ENCODE results near the gene ANKRD11.
"Not testable (repeated sequence)": the region's sequence is repeated elsewhere in the genome, so short reads cannot be mapped to it uniquely, and the experiment has no call there.

Gene ANKRD11

DNA sequence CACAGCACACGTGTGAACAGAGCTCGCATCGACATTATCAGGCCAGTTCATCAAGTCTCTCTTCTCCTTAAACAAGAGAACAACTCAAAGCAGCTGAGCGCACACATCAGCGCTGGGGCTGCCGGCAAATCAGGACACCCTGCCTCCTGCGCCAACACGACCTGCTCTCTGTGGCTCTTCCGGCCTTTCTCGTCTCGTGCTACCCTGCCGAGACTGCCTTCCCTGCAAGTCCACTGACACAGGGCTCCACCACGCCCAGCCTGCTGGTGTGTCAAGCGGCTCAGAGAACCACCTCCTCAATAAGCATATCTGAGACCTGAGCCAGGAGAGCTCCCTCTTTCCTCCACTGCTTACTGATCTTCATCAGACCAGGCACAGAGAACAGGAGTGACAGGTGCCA is 176.0 kb downstream of the ANKRD11 start:
- no peak for DNase-seq (ENCODE audit: low read depth)

DNA sequence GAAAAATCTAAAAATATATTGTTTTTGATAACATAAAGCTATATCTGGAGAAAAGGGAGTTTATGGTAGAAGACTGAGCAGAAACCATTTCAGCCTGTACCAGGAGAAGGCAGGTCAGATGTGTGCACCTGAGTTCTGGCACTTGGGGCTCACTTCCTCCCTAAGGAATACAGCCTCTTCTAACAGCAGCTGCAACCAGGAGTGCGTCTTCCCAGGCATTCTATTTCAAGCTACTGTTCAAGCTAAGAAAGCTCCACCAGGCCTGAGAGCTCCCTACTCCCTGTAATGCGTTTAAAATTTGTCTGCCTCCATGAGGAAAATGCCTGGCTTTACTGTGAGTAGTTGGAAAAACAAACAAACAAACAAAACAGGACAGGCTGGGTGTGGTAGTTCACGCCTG is 176.8 kb downstream of the ANKRD11 start:
- no peak for DNase-seq (ENCODE audit: low read depth)

DNA sequence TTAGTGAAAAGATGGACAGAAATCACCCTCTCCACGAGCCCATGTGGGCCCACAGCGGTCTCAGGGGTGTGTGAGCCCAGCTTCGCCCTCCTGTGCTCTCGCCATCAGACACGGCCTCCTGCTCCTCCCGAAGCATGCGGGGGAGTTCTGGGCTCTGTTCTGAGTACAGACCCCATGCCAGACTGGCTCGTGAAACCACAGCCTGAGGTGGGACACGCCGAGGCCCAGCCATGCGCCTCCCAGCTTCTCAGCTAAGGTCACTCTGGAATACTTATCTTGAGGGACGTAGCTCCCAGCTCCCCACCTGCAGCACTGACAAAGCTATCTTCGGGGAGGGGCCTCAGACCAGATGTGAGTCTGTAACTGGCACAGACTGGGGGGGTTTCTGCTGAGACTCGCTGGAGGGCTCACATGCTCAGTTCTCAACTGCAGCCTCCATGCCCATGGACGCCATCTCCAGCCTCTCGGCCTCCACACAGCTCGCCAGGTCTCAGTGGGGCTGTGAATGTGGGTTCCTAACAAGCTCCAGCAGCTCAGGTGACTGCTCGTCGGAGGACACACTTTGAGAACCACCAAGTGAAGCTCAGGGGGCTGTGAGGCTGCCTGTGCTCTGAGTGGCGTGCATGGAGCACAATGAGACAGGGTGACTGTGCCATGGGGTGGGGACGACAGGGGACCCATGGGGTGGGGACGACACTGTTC is 177.6 kb downstream of the ANKRD11 start:
- DNase-seq (ENCODE audit: low read depth) = no peak

DNA sequence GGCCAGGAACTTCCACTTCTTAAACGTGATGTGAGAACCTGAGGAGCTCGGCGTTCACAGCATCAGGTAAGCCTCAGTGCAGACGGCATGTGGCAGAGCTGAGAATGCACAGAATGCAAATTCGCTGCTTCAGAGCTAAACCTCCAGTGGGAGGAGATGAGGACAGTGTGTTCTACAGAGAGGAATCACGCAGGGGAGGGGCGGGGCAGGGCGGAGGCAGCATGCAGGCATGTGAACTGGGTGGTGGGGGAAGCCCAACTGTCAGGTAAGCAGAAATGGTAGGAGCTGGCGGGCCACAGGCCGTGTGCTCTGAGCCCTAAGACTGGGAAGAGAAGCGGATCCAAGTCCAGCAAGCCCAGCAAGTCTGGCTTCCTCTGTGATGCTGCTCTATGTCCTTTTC is 178.2 kb downstream of the ANKRD11 start:
- DNase-seq (ENCODE audit: low read depth) = no peak

DNA sequence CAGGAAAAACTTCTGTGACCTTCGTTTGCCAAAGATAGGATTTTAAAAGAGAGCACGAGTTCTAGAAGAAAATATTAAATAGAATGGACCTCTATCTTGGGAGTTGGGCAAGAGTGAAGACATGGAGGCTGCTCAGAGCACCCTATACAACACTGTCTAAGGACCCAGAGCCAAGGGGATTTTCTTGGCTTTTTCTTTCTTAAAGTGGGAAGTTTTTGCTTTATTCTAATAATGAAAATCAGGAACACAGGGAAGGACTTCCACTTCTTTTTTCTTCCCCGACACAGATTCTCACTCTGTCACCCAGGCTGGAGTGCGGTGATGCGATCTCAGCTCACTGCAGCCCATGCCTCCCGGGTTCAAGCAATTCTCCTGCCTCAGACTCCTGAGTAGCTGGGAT is 178.7 kb downstream of the ANKRD11 start:
- no peak for DNase-seq (ENCODE audit: low read depth)

DNA sequence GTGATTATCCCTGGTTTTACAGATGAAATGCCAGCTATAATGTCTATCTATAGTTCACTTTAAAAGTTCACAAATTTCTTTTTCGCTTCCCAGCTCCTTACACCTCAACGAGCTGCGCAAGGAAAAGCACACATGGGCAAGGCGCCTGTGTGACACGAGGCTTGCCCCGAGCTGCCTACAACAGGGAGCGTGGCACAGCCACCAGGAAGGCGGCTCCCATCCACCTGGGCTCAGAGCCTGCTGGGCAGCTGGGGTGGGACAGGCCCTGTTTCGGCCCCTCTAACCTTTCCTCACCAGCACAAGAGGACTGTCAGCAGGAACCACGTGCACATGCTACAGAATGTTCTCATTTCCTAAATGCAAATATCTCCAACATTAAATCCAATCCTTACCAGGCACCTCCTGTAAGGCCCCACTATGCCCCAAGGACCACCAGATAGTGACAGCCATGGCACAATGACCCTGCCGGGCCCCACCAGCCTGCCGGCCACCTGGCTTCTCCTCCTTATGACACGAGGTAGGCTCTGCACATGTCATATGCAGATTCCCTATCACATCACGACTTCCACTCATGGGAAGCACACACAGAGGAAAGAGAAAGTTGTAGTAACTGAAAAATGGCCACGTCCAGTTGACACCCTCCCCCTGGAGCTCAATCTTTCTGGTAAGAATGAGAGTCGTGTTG is 180.8 kb downstream of the ANKRD11 start:
- no peak for DNase-seq (ENCODE audit: low read depth)

DNA sequence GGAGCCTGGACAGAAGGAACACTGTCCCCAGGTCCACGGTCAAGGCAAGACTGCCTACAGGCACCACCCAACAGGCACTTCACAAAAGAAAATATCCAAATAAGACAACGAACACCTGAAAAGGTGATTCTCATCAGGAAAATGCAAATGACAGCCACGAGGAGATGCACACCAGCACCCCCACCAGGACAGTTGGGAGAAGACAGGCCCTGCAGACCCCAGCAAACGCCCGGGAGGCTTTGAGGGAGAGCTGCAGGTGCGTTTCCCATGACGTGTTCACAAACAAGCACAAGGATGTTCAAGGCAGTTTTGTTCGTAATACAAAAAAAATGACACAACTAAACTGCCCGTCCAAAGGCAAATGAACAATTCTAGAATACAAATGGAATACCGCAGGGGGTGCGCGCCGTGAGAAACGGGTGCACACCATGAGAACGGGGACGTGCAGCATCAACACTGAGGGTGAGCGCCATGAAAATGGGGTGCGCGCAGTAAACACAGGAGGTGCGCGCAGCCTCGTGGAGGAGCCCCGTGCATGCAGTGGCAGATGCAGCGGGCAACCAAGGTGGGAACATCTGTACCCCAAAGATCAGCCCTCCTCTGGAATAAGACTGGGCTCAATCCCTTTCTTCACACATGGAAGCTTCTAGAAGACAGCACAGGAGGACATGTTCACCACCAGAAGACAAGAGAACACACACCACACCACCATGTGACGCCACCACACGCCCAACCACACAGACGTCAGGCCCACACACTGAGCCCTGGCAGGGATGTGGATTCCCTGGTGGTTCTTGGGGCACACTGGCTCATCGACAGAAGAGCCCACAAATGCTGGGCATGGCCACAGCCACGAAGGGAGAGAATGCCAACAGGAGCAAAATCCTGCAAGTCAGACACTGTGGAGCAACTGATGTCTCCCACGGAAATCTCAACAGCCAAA is 181.7 kb downstream of the ANKRD11 start:
- no peak for DNase-seq (ENCODE audit: low read depth)

DNA sequence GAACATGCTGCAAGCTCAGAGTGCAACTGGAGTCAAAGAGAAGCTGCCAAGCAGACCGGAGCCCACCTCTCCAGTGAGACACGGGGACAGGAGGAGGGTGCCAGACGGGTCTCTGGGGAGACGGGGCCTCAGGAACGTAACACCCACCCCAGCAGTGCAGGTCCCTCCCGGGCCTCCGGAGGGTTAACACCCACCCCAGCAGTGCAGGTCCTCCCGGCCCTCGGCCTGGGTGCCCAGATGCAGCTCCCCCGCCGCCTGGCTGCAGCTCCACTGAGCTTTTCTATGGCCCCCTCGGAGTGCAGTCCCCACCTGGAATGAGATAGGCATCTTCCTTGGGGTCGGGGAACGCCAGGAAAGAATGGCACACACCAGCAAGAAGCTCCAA is 182.9 kb downstream of the ANKRD11 start:
- DNase-seq (ENCODE audit: low read depth) = no peak

DNA sequence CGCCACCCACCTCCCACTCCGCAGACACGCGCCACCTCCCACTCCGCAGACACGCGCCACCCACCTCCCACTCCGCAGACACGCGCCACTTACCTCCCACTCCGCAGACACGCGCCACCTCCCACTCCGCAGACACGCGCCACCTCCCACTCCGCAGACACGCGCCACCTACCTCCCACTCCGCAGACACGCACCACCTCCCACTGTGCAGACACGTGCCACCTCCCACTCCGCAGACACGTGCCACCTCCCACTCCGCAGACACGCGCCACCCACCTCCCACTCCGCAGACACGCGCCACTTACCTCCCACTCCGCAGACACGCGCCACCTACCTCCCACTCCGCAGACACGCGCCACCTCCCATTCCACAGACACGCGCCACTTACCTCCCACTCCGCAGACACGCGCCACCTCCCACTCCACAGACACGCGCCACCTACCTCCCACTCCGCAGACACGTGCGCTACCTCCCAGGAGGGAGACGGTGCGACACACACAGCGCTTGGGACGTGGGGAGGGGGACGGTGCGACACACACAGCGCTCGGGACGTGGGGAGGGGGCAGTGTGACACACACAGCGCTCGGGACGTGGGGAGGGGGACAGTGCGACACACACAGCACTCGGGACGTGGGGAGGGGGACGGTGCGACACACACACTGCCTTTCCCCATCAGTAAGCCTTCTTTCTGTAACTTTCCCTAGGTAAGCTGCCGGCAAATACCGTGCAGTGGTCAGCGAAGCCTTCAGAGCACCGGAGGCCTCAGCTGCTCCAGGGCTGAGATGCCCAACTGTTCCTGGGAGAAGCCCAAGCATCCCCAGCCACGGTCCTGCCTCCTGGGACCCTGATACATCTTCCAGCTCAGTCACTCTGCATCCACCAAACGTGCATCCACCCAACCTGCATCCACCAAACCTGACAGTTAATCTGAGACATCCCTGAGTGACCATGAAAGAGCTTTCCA is 183.6 kb downstream of the ANKRD11 start:
- not testable (repeated sequence) for DNase-seq (ENCODE audit: low read depth)

DNA sequence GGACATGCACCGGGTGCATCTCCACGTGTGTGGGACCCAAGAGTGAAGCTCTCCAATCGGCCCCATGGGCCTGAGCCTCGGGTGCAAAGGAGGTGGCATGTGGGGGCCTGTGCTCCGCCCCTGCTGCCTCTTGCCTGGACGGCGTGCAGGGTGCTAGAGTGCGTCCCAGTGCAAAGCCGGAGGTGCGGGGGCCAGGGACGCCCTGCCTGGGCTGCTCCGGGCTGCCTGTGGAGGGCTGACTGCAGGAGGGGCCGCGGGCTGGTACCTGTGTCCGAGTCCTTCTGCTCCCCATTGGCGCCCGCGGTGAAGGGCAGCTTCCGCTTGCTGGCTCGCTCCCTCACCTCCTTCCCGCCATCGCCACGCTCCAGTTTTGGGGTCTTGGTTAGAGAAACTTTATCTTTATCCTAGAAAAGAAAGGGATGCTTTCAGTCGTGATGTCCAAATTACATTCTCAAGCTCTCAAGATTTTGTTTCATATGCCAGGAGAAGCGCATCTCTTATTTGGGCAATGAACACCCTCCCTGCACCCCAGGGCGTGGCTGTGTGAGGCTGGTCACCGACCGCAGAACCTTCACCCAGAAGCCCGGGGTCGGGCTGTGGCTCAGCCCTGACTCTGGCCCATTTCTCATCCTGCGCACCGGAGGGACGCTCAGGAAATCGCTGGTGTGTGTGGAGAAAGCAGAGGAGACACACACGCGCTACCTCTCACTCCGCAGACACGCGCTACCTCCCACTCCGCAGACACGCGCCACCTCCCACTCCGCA is 185.2 kb downstream of the ANKRD11 start:
- no peak for DNase-seq (ENCODE audit: low read depth)

DNA sequence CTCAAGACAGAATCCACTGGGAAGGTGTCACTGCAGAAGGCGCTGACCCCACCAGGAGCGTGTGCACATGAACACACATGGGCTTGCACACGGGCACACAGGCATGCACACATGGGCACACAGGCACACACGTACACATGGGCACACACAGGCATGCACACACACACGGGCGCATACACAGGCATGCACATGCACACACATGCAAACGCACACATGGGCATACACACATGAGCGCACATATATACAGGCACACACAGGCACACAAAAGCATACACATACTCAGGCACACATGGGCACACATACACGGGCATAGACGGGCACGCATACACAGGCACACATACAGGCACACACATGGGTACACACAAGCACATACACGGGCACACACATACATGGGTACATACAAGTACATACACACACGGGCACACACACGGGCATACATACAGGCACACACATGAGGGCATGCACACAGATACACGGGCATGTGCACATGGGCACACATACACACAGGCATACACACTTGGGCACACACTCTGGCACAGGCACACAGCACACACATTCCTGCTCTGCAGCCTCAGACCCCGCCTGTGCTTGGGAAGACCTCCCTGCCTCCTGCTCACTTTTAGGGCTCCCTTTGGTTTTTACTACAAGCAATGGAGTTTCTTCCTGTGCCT is 186.0 kb downstream of the ANKRD11 start:
- no peak for DNase-seq (ENCODE audit: low read depth)

DNA sequence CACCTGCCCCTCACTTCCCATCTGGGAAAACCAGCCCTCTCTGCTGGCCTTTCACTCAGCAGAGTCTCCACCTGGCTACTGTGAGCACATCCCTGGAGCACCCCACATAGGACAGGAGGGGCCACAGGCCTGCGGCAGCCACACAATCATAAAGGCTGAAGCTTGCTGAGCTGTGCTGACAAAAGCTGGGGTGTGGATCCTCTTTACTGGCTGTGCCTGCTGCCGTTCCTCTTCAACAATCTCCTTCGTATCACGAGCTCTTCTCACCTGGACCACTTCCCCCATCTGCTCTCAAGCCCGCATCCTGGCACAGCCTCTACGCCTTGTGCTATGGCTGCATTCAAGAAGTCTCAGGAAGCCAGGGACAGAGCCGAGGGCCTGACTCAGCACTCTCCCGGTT is 186.7 kb downstream of the ANKRD11 start:
- no peak for DNase-seq (ENCODE audit: low read depth)

DNA sequence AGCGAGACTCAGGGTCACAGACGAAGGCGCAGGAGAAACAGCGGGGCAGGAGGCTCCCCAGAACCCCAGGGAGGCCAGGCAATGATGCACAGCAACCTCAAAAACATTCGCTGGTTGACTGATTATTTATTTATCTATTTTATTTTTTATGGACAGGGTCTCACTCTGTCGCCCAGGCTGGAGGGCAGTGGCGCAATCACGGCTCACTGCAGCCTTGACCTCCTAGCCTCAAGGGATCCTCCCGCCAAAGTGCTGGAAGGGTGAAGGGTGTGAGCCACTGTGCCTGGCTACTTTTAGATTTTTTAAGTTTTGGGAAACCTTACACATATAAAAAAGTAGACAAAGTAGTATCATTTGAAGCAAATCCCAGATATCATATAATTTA is 189.4 kb downstream of the ANKRD11 start:
- DNase-seq (ENCODE audit: low read depth) = no peak

DNA sequence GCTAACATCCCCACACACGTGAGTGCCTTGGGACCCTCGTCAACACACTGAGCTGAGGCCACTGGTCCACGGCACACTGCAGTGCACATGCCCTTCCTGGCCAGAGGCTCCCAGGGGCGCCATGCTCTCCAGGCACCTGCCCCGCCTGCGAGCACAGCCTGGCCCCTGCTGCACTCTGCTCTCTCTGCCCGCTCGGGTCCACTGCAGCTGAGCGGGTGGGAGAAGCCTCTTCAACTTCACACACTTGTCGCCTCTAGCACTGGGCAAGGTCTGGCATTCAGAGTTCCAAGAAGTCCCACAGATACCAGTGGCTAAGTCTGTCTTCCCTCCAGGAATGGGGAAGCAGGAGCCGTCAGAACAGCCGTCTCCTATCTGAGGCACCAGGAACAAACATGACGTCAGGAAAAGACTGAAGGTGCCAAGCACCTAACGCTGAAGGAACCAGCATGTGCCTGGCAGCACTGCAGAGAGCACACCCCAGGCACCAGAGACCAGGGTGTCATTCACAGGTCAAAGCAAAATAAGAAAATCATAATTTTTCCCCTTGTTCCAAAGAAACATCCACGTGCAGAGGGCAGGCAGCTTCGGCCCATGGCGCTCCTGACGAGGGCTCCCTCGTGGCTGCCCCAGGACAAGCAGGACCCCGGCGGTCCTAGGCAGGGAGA is 189.9 kb downstream of the ANKRD11 start:
- no peak for DNase-seq (ENCODE audit: low read depth)

DNA sequence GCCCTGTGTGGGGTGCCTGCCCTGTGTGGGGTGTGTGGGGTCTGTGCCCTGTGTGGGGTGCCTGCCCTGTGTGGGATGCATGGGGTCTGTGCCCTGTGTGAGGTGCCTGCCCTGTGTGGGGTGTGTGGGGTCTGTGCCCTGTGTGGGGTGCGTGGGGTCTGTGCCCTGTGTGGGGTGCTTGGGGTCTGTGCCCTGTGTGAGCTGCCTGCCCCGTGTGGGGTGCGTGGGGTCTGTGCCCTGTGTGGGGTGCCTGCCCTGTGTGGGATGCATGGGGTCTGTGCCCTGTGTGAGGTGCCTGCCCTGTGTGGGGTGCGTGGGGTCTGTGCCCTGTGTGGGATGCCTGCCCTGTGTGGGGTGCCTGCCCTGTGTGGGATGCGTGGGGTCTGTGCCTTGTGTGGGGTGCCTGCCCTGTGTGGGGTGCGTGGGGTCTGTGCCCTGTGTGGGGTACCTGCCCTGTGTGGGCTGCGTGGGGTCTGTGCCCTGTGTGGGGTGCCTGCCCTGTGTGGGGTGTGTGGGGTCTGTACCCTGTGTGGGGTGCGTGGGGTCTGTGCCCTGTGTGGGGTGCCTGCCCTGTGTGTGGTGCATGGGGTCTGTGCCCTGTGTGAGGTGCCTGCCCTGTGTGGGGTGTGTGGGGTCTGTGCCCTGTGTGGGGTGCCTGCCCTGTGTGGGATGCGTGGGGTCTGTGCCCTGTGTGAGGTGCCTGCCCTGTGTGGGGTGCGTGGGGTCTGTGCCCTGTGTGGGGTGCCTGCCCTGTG is 190.8 kb downstream of the ANKRD11 start:
- DNase-seq (ENCODE audit: low read depth) = not testable (repeated sequence)

DNA sequence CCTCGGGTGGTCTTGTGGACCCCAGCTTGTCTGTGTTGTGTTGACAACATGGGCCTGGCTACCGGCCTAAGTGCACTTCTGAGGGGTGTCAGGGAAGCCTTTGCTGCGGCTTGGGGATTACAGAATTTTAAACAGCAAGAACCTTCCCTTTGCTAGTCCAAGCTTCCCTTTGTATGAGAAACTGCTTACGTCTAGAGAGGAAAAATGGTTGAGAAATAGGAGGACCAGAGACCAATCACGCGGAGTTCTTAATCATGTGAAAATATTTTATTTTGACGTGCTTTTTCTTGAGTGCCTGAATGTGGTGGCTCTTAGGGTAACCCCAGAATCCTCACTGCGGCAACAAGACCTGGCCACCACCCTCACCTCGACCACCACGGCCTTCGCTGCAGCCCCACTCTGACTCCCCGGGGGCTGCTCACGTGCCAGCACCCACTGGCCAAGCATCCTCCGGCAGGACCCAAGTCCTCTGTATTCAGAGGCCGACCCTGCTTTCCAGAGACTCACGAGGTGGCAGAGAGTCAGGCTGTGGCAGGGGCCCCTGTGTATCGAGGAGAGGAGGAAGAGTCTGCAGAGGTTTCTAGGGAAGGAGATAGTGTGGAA is 191.6 kb downstream of the ANKRD11 start:
- no peak for DNase-seq (ENCODE audit: low read depth)

DNA sequence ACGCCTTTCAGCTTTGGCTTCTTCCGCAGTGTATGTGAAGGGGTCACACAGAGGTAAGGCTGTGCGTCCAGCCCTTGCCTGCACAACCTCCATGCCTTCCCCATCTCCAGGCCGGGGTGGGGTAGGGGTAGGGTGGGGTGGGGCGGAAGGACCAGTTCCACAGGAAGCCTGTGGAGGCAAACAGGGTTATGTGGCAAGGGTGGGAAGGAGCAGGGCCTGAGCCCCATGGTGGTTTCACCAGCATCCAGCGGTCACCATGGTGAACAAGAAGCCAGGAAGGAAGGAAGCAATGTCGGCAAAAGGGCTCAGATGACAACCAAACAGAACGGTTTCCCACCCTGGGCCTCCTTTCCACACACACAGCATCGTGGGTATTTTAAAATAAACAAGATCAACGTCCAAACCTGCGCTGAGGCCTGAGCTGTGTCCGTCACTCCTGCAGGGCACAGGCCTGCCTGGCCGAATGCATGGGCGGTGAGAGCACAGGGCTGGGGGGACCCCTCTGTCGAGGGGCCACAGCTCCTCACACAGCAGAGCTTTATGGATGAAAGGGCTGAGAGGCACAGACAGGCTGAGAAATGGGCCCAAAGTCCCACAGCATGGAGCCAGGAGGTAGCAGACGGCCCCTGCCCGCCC is 192.3 kb downstream of the ANKRD11 start:
- DNase-seq (ENCODE audit: low read depth) = no peak
